H9 (cell line): ENCODE measurements around the gene DNAJB6. TPM values are rescaled to one million over a fixed set of nuclear protein-coding genes. Genes with fewer than 3 reads are reported as not detected.

Experiments
- DNase-seq: peaks from one replicate; pipeline ENCODE4 v3.0.0-alpha.2; 2017
- H2AFZ ChIP-seq: one replicate; pipeline ENCODE4 v1.6.1; 2013; ENCODE audit warnings: mild to moderate bottlenecking, low read length, control low read depth, moderate library complexity
- H2AK5ac ChIP-seq: 2 replicates; pipeline ENCODE4 v1.6.1; 2013; ENCODE audit warnings: low read length, control low read depth, mixed read lengths; ENCODE audit not compliant: insufficient read length
- H2BK120ac ChIP-seq: one replicate; pipeline ENCODE4 v1.6.1; 2013; ENCODE audit warnings: low read depth, mild to moderate bottlenecking, low read length, control low read depth, inconsistent platforms; ENCODE audit not compliant: poor library complexity, severe bottlenecking
- H2BK12ac ChIP-seq: 2 replicates; pipeline ENCODE4 v1.6.1; 2013; ENCODE audit warnings: low read length, control low read depth, mixed read lengths, low read depth; ENCODE audit not compliant: insufficient read length
- H2BK15ac ChIP-seq: 2 replicates; pipeline ENCODE4 v1.6.1; 2013; ENCODE audit warnings: low read depth, low read length, control low read depth
- H2BK20ac ChIP-seq: one replicate; pipeline ENCODE4 v1.6.1; 2013; ENCODE audit warnings: low read depth, mild to moderate bottlenecking, low read length, control low read depth, inconsistent platforms; ENCODE audit not compliant: poor library complexity, severe bottlenecking
- H2BK5ac ChIP-seq: 2 replicates; pipeline ENCODE4 v1.6.1; 2013; ENCODE audit warnings: low read length, control low read depth, mixed read lengths; ENCODE audit not compliant: insufficient read length
- H3K14ac ChIP-seq: 2 replicates; pipeline ENCODE4 v1.6.1; 2013; ENCODE audit warnings: low read length, control low read depth; ENCODE audit not compliant: insufficient read depth
- H3K18ac ChIP-seq: 2 replicates; pipeline ENCODE4 v1.6.1; 2013; ENCODE audit warnings: low read depth, mild to moderate bottlenecking, mixed read lengths, low read length, control low read depth; ENCODE audit not compliant: insufficient read length
- H3K23ac ChIP-seq: 2 replicates; pipeline ENCODE4 v1.6.1; 2013; ENCODE audit warnings: low read length, control low read depth, mixed read lengths, low read depth; ENCODE audit not compliant: insufficient read length
- H3K23me2 ChIP-seq: 2 replicates; pipeline ENCODE4 v1.6.1; 2013; ENCODE audit warnings: low read depth, mild to moderate bottlenecking, mixed read lengths, low read length, control low read depth; ENCODE audit not compliant: insufficient read length, poor library complexity, severe bottlenecking
- H3K27ac ChIP-seq: 2 replicates; pipeline ENCODE4 v1.5.1; 2013; ENCODE audit warnings: low read length, control low read depth, mixed read lengths, low read depth; ENCODE audit not compliant: insufficient read length
- H3K27me3 ChIP-seq: 2 replicates; pipeline ENCODE4 v1.6.1; 2013; ENCODE audit warnings: low read length, control low read depth, inconsistent platforms; ENCODE audit not compliant: insufficient read depth
- H3K4ac ChIP-seq: 2 replicates; pipeline ENCODE4 v1.6.1; 2013; ENCODE audit warnings: low read depth, mild to moderate bottlenecking, control low read depth, inconsistent platforms, low read length, moderate library complexity
- H3K4me1 ChIP-seq: 2 replicates; pipeline ENCODE4 v1.6.1; 2013; ENCODE audit warnings: low read length, control low read depth, inconsistent platforms; ENCODE audit not compliant: insufficient read depth
- H3K4me2 ChIP-seq: 2 replicates; pipeline ENCODE4 v1.6.1; 2013; ENCODE audit warnings: low read length, control low read depth, mixed read lengths; ENCODE audit not compliant: insufficient read length, insufficient read depth
- H3K56ac ChIP-seq: 2 replicates; pipeline ENCODE4 v1.6.1; 2013; ENCODE audit warnings: low read depth, mild to moderate bottlenecking, mixed read lengths, low read length, control low read depth; ENCODE audit not compliant: insufficient read length
- H3K79me1 ChIP-seq: 2 replicates; pipeline ENCODE4 v1.6.1; 2013; ENCODE audit warnings: low read depth, mild to moderate bottlenecking, moderate library complexity, low read length, control low read depth, inconsistent platforms; ENCODE audit not compliant: insufficient read depth, poor library complexity, severe bottlenecking
- H3K79me2 ChIP-seq: 2 replicates; pipeline ENCODE4 v1.6.1; 2013; ENCODE audit warnings: low read length, control low read depth, inconsistent platforms; ENCODE audit not compliant: insufficient read depth
- H3K9ac ChIP-seq: 2 replicates; pipeline ENCODE4 v1.6.1; 2013; ENCODE audit warnings: low read length, control low read depth, mixed read lengths; ENCODE audit not compliant: insufficient read length; ENCODE audit errors: extremely low read depth
- H3K9me3 ChIP-seq: one replicate; pipeline ENCODE4 v1.6.1; 2013; ENCODE audit warnings: low read depth, low read length, inconsistent platforms; ENCODE audit not compliant: control insufficient read depth
- H3T11ph ChIP-seq: one replicate; pipeline ENCODE4 v1.6.1; 2013; ENCODE audit warnings: mild to moderate bottlenecking, low read length, control low read depth, inconsistent platforms
- H4K20me1 ChIP-seq: one replicate; pipeline ENCODE4 v1.6.1; 2013; ENCODE audit not compliant: control insufficient read depth, insufficient read length, insufficient read depth
- H4K5ac ChIP-seq: 2 replicates; pipeline ENCODE4 v1.6.1; 2013; ENCODE audit warnings: low read depth, mild to moderate bottlenecking, mixed read lengths, low read length, control low read depth; ENCODE audit not compliant: insufficient read length
- H4K8ac ChIP-seq: replicated peaks from 2 replicates; pipeline ENCODE4 v1.6.1; 2013; ENCODE audit warnings: low read length, control low read depth, mixed read lengths, low read depth; ENCODE audit not compliant: insufficient read length
- H4K91ac ChIP-seq: 2 replicates; pipeline ENCODE4 v1.6.1; 2013; ENCODE audit warnings: low read depth, mild to moderate bottlenecking, moderate library complexity, mixed read lengths, low read length, control low read depth; ENCODE audit not compliant: insufficient read length
- H3K27ac Mint-ChIP-seq, 3 experiments: 2 replicates in 2 of 3; 3 replicates in 1 of 3; pipeline ENCODE4 v1.8.0; 2020 to 2021; ENCODE audit warnings: mixed read lengths in 3 of 3, mild to moderate bottlenecking in 1 of 3, moderate library complexity in 1 of 3
- H3K27me3 Mint-ChIP-seq: 2 replicates; pipeline ENCODE4 v1.8.0; 2021; ENCODE audit warnings: low read depth, mild to moderate bottlenecking, moderate library complexity, mixed read lengths
- H3K36me3 Mint-ChIP-seq, 3 experiments: 2 replicates in 2 of 3; 3 replicates in 1 of 3; pipeline ENCODE4 v1.8.0; 2020 to 2021; ENCODE audit warnings: low read depth in 3 of 3, mixed read lengths in 3 of 3; ENCODE audit not compliant: insufficient read depth in 1 of 3
- H3K4me1 Mint-ChIP-seq, 2 experiments: 2 replicates each; pipeline ENCODE4 v1.8.0; 2020; ENCODE audit warnings: mixed read lengths in 2 of 2
- H3K4me3 Mint-ChIP-seq, 2 experiments: 2 replicates in 1 of 2; 3 replicates in 1 of 2; pipeline ENCODE4 v1.8.0; 2020 to 2021; ENCODE audit warnings: mild to moderate bottlenecking in 2 of 2, mixed read lengths in 2 of 2, moderate library complexity in 1 of 2
- H3K9me3 Mint-ChIP-seq, 2 experiments: 2 replicates in 1 of 2; 3 replicates in 1 of 2; pipeline ENCODE4 v1.8.0; 2020; ENCODE audit warnings: mild to moderate bottlenecking in 2 of 2, mixed read lengths in 2 of 2, moderate library complexity in 1 of 2
- CTCF ChIP-seq: fragments of 200-600 bp; sonication (generic); conservative IDR thresholded peaks from 3 replicates; pipeline ENCODE4 v1.8.0; 2021; ENCODE audit warnings: antibody characterized with exemption, mild to moderate bottlenecking
- WGBS: extraction: QIAGEN DNeasy Blood & Tissue Kit; methylation state at CpG from one replicate; pipeline ENCODE4 v1.1.7; 2013; ENCODE audit warnings: missing lambda C conversion rate, low lambda C conversion rate, mixed read lengths; ENCODE audit not compliant: insufficient read length; ENCODE audit errors: extremely low coverage; 5-methylcytosine and 5-hydroxymethylcytosine counted together
- total RNA-seq: library from RNA; stranded (reverse); gene quantifications from 2 replicates; pipeline ENCODE4 v1.2.1, GENCODE V29; 2021

Gene DNAJB6
- total RNA-seq, 1 experiment from 2014 or later, result 215 TPM

GRCh38 chr7:157409149-157409752, 72.4 kb downstream of the DNAJB6 start:
- Histone ChIP-seq H3K27ac (no peak overlapping the region), H2BK12ac (no peak overlapping the region)
- H3K9me3 Mint-ChIP-seq, result no peaks in the 10 kb centered on the region; a peak in 1 of 5 replicates

More at GRCh38 chr7:157409149-157409752, 72.4 kb downstream of the DNAJB6 start:
- Histone ChIP-seq H2BK20ac (no peak overlapping the region), H2BK120ac (no peak overlapping the region), H4K91ac (no peak overlapping the region), H3K23ac (no peak overlapping the region), H3K18ac (no peak overlapping the region), H2BK15ac (no peak overlapping the region), H2AK5ac (no peak overlapping the region), H3K4ac (no peak overlapping the region), H3K23me2 (no peaks in the 10 kb centered on the region), H2AFZ (no peak overlapping the region), H4K8ac (no peak overlapping the region), H3K4me1 (no peaks in the 10 kb centered on the region), H4K5ac (no peak overlapping the region), H3K9ac (no peak overlapping the region), H3K79me2 (peaks cover 1% of the 10 kb centered on the region; the same call in 1 of the 2 replicates), H3K27me3 (no peaks in the 10 kb centered on the region), H3K9me3 (no peaks in the 10 kb centered on the region), H3K4me2 (no peak overlapping the region), H3T11ph (no peak overlapping the region), H2BK5ac (no peak overlapping the region), H4K20me1 (no peaks in the 10 kb centered on the region), H3K56ac (no peak overlapping the region), H3K79me1 (peaks cover 6% of the 10 kb centered on the region), H3K14ac (no peak overlapping the region; the same call in 1 of the 2 replicates)
- no peak overlapping the region for H3K4me3 Mint-ChIP-seq
- H3K4me1 Mint-ChIP-seq, result peaks cover 26 to 37% of the 10 kb centered on the region in 2 experiments
- H3K27ac Mint-ChIP-seq, result peak overlapping the region in 1 of 3 experiments; percentile 57; a peak in 1 of 7 replicates
- peaks cover 13 to 44% (median 36%) of the 10 kb centered on the region in 3 experiments for H3K36me3 Mint-ChIP-seq
- no CpG with 5 or more reads among the region's 28 CpGs for WGBS
- H3K27me3 Mint-ChIP-seq, result no peaks in the 10 kb centered on the region
- TF ChIP-seq CTCF, result no peak
- DNase-seq, result peak; percentile 34
